ENCODE measurements around the gene ASB3. TPM values are rescaled to one million over a fixed set of nuclear protein-coding genes. Genes with fewer than 3 reads are reported as not detected.
"Not testable (repeated sequence)": the region's sequence is repeated elsewhere in the genome, so short reads cannot be mapped to it uniquely, and the experiment has no call there.

The ASB3 gene, protein sequence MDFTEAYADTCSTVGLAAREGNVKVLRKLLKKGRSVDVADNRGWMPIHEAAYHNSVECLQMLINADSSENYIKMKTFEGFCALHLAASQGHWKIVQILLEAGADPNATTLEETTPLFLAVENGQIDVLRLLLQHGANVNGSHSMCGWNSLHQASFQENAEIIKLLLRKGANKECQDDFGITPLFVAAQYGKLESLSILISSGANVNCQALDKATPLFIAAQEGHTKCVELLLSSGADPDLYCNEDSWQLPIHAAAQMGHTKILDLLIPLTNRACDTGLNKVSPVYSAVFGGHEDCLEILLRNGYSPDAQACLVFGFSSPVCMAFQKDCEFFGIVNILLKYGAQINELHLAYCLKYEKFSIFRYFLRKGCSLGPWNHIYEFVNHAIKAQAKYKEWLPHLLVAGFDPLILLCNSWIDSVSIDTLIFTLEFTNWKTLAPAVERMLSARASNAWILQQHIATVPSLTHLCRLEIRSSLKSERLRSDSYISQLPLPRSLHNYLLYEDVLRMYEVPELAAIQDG
- total RNA-seq: 10 to 100 TPM; 19.1 to 19.5 TPM

DNA sequence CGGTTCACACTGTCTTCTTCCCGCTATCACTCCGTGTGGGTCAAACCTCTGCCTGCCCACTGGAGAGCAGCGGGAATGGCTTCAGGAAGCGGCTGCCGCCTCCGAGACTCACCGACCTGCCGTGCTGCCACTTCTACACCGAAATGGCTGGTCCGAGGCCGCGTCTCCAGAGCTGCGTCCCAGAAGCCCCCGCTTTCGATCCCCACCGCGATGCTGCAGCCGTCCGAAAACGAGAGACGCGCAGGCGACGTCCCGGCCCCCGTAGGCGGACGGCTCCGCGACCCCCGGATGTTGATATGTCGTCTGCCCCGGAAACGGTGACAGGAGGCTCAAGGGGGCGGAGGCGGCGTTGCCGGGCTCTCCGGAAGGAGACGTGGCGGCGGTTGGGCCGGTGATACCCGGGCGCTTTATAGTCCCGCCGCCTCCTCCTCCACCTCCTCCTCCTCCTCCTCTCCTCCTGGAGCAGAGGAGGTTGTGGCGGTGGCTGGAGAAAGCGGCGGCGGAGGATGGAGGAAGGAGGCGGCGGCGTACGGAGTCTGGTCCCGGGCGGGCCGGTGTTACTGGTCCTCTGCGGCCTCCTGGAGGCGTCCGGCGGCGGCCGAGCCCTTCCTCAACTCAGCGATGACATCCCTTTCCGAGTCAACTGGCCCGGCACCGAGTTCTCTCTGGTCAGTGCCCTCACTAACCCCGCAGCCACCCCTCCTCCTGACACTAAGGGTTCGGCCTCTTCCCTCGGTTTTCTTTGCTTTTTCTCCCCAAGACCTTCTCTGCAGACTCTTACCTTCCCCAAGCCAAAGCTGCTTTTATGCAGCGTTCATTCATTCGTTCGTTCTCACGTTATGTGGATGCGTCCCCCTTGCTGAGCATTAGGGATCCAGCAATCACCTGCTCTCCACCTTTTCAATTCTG, at the start of gene ASB3, which contains the start of gene ERLEC1:
Gene ASB3 (minus strand): TSS at position 249 of the 909 bp plus-strand sequence. CDS start 21,381 bp downstream, outside the sequence.
Gene ERLEC1 (plus strand): TSS at position 340 of the 909 bp plus-strand sequence. CDS start 167 bp downstream, at position 507.
- CTCF ChIA-PET: interaction anchor here (0.5 to 1.0 kb wide), 2 partner anchors 16 to 55 kb away, joined by 3 read pairs; no protein-coding TSS in a partner anchor
- POLR2A ChIA-PET: interaction anchor here (0.8 to 3.3 kb wide), 3 partner anchors 19 to 772 kb away, joined by 3 to 35 read pairs (median 3); partner anchors contain the start of gene CHAC2

DNA sequence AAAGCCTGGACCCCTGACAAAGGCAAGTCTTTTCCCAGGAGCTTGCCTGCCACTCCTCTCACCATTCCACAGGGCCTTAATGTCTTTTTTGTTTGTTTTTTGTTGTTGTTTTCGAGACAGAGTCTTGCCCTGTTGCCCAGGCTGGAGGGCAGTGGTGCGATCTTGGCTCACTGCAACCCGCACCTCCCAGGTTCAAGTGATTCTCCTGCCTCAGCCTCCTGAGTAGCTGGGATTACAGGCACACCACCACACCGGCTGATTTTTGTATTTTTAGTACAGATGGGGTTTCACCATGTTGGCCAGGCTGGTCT, 43.2 kb upstream of the ASB3 start:
- CTCF ChIA-PET, POLR2A ChIA-PET: not testable (repeated sequence)

DNA sequence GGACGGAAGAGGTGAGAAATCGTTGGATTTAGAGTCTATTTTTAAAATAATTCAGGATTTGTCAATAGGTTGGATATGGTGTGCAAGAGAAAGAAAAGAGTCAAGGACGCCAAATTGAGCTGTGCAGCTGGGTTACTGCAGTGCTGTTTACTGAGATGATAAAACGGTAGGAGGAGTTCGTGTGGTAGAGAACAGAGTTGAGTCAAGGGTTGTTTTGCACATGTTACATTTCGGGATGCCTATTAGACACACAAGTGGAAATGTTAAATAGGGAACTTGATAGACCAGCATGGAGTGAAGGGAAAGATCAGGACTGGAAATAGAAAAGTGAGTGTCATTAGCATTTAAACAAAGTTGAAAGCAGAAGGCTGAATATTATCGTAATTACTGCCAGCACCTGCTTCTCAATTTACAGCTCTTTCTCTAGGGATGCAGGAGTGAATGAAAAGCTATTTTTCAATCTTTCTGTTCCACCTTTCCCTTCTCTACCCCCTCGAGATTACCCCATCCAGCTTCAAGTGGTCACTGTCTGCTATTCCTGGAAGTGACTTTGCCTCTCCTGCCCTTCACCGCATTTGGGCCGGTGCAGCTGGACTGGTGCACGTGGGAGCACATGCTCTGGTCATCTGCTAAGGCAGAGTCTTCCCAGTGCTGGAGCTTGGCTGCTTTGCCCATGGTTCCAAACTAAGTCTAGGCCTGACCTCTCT, 42.7 kb upstream of the ASB3 start:
- POLR2A ChIA-PET: no interaction called here
- CTCF ChIA-PET: no interaction called here

DNA sequence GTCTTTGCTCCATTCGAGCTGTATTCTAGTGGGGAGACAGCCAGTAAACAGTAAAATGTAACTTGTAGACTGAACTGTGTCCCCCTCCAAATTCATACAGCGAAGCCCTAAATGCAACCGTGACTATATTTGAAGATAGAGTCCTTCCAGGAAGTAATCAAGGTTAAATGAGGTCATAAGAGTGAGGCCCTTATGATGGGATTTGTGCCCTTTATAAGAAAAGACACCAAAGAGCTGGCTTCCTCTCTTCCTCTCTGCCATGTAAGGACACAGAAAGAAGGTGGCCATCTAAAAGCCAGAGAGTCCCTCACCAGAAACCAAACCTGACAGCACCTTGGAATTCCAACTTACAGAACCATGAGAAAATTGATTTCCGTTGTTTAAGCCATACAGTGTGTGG, 41.6 kb upstream of the ASB3 start:
- ChIA-PET POLR2A (no interaction called here), CTCF (no interaction called here)

DNA sequence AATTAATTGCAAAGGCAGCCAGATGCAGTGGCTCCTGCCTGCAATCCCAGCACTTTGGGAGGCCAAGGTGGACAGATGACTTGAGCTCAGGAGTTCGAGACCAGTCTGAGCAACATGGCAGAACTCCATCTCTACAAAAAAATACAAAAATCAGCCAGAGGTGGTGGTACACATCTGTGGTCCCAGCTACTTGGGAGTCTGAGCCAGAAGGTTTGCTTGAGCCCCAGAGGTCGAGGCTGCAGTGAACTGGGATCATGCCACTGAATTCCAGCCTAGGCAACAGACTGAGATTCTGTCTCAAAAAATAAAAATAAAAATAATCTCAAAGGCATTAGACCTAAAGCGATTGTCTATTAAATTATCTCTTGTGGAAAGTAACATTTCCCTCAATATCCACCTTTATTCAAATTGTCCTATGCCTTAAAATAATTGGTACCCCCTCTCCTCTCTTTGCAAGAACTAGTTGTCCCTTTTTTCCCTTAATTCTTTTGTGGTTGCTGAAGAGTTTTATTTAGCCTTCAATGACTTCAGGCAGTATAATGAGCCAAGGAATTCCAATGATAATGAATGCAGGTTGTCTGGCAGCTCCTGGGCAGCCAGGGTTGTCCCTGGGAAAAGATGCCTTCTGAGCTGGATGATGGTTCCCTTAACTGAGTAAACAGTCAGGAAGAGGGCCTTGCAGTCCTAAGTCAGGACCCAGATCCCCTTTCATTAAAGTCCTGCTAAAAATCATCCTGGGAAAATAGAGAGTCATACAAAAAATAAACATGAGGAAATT, 40.8 kb upstream of the ASB3 start:
- POLR2A ChIA-PET: no interaction called here
- CTCF ChIA-PET: no interaction called here

DNA sequence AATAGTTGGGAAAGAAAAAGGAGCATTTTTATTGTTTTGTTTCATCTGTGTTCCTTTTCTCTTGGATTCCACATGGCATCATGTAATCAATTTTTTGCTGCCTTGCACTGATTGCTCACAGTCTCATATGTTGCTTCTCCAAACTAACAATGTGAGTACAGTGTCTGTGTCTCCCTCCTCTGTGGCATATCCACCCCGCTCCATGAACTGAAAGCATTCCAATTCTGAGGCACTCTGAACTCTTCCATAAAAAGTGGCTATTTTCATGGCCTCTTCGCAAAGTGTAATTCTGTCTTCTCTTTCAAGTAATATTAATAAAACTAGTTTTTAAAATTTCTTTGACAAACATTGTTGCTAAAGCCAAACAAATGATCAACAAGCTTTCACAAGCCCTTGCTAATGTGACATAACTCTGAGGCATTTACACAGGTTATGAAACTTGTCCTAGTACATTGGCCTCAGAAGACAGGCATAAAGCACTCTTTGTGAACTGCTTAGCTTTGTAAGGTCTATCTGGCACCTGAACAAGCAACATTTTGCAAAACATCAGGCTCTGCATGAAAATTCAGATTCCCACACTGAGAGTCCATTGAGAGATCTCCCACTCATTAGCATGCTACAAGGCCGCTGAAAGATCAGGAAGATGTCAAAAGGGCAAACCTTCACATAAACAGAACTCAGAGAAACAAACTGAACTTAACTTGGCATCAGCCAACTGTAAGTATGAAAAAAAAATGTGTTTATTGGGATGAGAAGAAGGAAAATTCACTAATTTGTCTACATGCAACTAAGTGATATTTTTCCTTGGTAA, 40.0 kb upstream of the ASB3 start:
- POLR2A ChIA-PET: no interaction called here
- CTCF ChIA-PET: no interaction called here

DNA sequence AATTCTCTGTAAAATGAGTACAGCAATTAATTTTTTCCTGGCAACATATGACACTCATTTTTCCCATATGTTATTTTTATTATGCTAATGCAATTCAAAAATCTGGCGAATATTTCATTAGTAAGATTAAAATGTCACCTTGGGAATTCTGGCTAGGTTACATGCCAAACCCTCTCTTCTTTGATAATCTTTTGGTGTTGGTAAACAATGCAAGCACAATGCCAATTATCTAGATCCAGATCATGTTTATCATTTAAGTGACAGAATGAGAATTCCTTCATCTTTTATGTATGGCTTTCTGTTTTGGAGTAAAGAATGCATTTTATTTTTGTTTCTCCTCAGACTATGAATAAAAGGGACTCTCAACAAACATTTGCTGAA, 39.3 kb upstream of the ASB3 start:
- ChIA-PET POLR2A (no interaction called here), CTCF (interaction anchor here (0.7 kb wide), 1 partner anchor 336 kb away, joined by 3 read pairs; no protein-coding TSS in a partner anchor)

DNA sequence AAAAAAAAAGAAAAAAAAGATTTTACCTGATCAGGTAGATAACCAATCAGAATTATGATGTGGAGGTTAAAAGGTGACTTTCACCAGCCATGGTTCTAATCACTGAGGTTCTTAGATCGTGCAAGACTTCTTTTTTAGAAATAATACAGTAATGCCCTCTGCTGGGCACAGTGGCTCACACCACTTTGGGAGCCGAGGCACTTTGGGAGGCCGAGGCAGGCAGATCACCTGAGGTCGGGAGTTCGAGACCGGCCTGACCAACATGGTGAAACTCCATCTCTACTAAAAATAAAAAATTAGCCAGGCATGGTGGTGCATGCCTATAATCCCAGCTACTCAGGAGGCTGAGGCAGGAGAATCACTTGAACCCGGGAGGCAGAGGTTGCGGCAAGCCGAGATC, 36.9 kb upstream of the ASB3 start:
- CTCF ChIA-PET, POLR2A ChIA-PET: not testable (repeated sequence)

DNA sequence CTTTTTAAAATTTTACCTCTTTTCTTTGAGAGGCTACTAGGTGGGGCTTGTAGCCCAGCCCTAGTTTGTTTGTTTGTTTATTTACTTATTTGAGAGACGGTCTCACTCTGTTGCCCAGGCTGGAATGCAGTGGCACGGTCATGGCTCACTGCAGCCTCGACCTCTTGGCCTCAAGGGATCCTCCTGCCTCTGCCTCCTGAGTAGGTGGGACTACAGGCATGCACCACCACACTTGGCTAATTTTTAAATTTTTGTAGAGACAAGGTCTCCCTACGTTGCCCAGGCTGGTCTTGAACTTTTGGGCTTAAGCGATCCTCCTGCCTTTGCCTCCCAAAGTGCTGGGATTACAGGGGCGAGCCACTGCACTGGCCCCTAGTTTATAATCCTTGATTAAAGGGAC, 35.1 kb upstream of the ASB3 start:
- POLR2A ChIA-PET: no interaction called here
- CTCF ChIA-PET: interaction anchor here (0.8 kb wide), 1 partner anchor 26 kb away, joined by 3 read pairs; no protein-coding TSS in a partner anchor

DNA sequence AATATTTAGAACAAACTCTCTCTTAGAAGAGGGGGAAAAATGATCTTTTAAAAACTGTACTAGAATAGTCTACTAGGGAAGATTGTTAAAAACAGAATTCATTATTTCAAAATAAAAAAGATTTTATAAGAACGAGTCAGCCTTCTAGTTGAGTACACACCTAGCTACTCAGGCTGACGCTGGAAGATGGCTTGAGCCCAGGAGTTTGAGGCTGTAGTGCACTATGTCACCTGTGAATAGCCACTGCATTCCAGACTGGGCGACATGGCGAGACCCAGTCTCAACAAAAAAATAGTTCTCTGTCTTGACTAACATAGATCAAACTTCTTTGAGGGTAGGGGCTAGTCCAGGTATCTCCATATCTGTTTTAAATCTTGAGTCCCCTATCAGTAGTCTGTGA, 34.0 kb upstream of the ASB3 start:
- ChIA-PET POLR2A (no interaction called here), CTCF (interaction anchor here (0.8 kb wide), 1 partner anchor 25 kb away, joined by 3 read pairs; no protein-coding TSS in a partner anchor)

DNA sequence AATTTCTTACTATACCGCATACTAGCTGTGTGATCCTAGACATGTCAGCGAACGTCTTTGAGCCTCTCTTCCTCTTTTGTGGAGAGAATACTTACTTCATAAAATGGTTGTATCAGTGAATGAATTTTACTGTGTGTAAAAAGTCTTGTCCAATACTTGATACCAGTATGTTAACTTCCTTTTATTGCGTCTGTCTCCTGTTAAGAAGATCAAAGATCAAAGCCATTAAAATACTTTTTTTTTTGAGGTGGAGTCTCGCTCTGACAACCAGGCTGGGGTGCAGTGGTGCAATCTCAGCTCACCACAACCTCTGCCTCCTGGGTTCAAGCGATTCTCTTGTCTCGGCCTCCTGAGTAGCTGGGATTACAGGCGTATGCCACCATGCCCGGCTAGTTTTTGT, 33.3 kb upstream of the ASB3 start:
- POLR2A ChIA-PET: no interaction called here
- CTCF ChIA-PET: interaction anchor here (0.6 kb wide), 1 partner anchor 99 kb away, joined by 4 read pairs; no protein-coding TSS in a partner anchor

DNA sequence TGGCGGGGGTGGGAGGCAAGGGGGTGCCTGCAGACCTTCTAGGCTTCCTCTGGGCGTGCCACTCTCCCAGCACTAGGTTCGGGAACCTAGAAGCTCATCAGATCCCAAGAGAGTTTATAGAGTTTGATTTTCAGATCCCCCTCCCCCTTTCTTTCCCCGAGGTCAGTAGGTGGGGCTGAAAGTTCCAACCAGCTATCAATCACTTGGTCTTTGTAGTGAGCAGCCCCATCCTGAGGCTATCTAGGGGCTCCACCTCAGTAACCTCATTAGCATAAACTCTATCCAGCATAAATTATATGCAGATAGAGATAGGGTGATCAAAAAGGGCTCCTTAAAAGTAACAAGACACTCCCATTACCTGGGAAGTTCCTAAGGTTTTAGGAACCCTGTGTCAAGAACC, 32.9 kb upstream of the ASB3 start:
- POLR2A ChIA-PET: no interaction called here
- CTCF ChIA-PET: interaction anchor here (0.6 kb wide), 1 partner anchor 99 kb away, joined by 4 read pairs; no protein-coding TSS in a partner anchor

DNA sequence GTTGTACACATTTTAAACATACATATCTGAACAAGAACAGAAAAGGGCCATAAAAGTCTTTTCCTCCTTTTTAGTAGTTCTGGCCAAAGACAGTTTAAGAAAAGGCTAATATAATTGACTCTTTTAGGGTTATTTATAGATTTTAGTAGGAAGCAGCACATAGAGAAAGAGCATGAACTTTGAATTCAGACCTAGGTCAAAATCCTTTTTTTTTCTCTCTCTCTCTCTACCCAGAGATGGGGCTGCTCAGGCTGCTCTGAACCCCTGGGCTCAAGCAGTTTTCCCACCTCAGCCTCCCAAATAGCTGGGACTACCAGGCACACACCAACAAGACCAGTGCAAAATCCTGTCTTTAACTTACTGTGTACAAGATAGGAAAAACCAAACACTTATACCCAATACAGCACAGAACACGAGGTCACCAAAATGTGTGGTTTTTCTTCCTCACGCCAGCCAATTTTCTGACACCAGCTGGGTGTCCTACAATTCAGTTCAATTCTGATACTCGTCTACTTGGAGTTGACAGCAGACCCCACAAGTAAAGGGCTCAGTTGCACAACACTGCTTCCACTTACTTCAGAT, 32.2 kb upstream of the ASB3 start:
- ChIA-PET CTCF (no interaction called here), POLR2A (no interaction called here)

DNA sequence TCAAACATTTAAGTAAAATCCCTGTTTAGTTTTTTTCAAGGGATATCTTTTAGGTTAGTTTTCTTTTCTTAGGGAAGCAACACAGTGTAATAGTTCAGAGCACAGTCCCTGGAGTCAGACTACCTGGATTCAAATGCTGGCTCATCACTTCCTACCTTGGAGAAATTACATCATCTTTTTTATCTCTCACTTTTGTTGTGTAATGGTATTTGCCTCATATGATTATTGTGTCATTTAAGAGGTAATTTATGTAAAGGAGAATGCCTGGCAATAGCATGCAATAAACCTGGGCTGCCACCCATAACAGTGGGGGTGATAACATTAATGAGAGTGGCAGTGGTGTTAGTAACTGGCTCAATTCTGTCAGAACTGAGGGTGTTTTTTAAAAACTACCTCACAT, 26.4 kb upstream of the ASB3 start:
- ChIA-PET CTCF (interaction anchor here (1.1 kb wide), 1 partner anchor 59 kb away, joined by 6 read pairs; no protein-coding TSS in a partner anchor), POLR2A (no interaction called here)

DNA sequence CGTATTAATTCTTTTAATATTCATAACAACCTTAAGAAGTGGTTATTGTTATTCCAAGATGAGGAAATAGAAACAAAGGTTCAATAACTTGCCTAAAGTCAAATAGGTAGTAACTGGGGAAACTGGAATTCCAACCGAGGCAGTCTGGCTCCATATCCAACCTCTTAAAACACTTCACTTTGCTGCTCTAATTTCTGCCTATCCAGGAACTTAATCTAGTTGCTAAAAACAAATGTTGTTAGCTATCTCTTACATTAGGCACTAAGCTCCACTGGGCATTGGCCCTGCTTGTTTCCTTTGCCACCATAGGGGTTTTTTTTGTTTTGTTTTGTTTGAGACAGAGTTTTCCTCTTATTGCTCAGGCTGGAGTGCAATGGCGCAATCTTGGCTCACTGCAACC, 24.8 kb upstream of the ASB3 start:
- ChIA-PET POLR2A (no interaction called here), CTCF (no interaction called here)

DNA sequence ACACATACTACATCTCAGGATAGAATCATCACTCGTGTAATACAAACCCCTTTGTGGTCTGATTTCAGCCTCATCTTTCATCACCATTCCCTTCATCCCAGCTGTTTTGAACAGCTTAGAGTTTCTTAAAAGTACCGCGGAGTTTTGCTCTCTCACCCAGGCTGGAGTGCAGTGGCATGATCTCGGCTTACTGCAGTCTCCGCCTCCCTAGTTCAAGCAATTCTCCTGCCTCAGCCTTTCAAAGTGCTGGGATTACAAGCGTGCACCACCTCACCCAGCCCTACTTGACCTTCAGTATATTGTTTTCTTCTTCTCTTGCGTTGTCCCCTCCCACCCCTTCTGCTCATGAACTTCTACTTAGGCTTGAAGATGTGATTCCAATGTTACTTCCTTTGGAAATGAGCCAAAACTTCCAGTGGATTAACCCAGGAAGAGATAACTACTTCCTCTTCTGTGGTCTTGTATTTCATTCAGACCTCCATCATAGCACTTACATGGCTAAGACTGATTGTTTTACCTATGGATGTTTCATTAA, 15.9 kb upstream of the ASB3 start:
- ChIA-PET POLR2A (no interaction called here), CTCF (interaction anchor here (0.7 kb wide), 1 partner anchor 939 kb away, joined by 3 read pairs; no protein-coding TSS in a partner anchor)

DNA sequence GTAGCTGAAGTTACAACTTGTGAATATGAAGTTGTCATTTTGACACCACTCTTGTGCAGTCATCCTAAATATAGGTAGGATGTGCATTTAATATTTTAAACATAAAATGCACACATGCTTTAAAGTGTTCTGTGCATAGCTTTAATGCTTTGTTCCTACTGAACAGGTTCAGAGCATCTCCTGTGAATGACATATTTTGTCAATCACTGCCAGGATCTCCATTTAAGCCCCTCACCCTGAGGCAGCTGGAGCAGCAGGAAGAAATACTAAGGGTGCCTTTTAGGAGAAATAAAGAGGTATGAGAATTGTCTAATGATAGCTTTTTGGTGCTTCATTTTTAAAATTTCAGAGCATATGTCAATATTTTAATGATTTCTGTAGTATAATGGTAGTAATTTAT, 14.8 kb upstream of the ASB3 start:
- POLR2A ChIA-PET: no interaction called here
- CTCF ChIA-PET: interaction anchor here (0.6 to 1.2 kb wide), 2 partner anchors 24 to 50 kb away, joined by 3 to 6 read pairs; no protein-coding TSS in a partner anchor

Measured in activated CD8-positive, alpha-beta memory T cell treated with anti-CD3 and anti-CD28 coated beads for 36 hours (primary cell).